Sigmoid colon (tissue), 7 donors: ENCODE results near the gene HS6ST2. TPM values are rescaled to one million over a fixed set of nuclear protein-coding genes. Genes with fewer than 3 reads are reported as not detected.

ENCODE experiments used
- DNase-seq: peaks from one replicate; pipeline ENCODE4 v3.0.0-alpha.2; 2019
- H3K27ac ChIP-seq, 4 donors: fragments of 200-600 bp; sonication (generic); one replicate each; pipeline ENCODE4 v1.5.1; 2016 to 2019; ENCODE audit warnings: mild to moderate bottlenecking in 1 of 4
- H3K27me3 ChIP-seq, 3 donors: fragments of 200-600 bp; sonication (generic); one replicate each; pipeline ENCODE4 v1.5.1; 2019; ENCODE audit warnings: mild to moderate bottlenecking in 1 of 3
- H3K36me3 ChIP-seq, 4 donors: fragments of 200-600 bp; sonication (generic); one replicate each; pipeline ENCODE4 v1.5.1; 2016 to 2019
- H3K4me1 ChIP-seq, 4 donors: fragments of 200-600 bp; sonication (generic); one replicate each; pipeline ENCODE4 v1.5.1; 2017 to 2019
- H3K4me3 ChIP-seq, 4 donors: fragments of 200-600 bp; sonication (generic); one replicate each; pipeline ENCODE4 v1.5.1; 2017 to 2019; ENCODE audit warnings: mild to moderate bottlenecking in 2 of 4, moderate library complexity in 1 of 4
- H3K9me3 ChIP-seq, 4 donors: fragments of 200-600 bp in 3 of 4; sonication (generic) in 3 of 4; one replicate each; pipeline versions ENCODE4 v1.5.1 to v1.6.1; 2013 to 2019
- EP300 ChIP-seq, 4 donors: sonication (generic); formaldehyde crosslinking; IDR thresholded peaks; one replicate each; pipeline ENCODE4 v1.6.1; 2017; ENCODE audit warnings: antibody characterized with exemption in 4 of 4
- POLR2A ChIP-seq, 2 donors: fragments of 450-650 bp; IDR thresholded peaks; one replicate each; pipeline ENCODE4 v1.6.1; 2016; ENCODE audit warnings: antibody characterized with exemption in 2 of 2, mild to moderate bottlenecking in 2 of 2, moderate library complexity in 2 of 2
- POLR2AphosphoS5 ChIP-seq, 4 donors: sonication (generic); formaldehyde crosslinking; IDR thresholded peaks; one replicate each; pipeline ENCODE4 v1.6.1; 2017; ENCODE audit warnings: antibody characterized with exemption in 4 of 4
- WGBS, 2 donors: extraction: QIAGEN DNeasy Blood & Tissue Kit; methylation state at CpG; one replicate each; pipeline ENCODE4 v1.1.7; 2013; 5-methylcytosine and 5-hydroxymethylcytosine counted together
- intact Hi-C: fragments of 100-400 bp; cut with DNase I; formaldehyde crosslinking; loops from one replicate; pipeline ENCODE4 v1.15.1; 2023
- polyA plus RNA-seq, 3 donors: library from polyadenylated mRNA; stranded (reverse); fragments of 200-250 nt; gene quantifications; one replicate each; pipeline ENCODE4 v1.2.3, GENCODE V29; 2013
- total RNA-seq, 4 donors: library from RNA; depleted of rRNA; stranded (reverse); fragments of >200 nt; gene quantifications; one replicate each; pipeline ENCODE4 v1.1.0, GENCODE V29; 2016
- TF ChIP-seq, protein P1 (sequence below), 4 experiments: fragments of 450-650 bp in 3 of 4; fragments of 200-600 bp in 1 of 4; IDR thresholded peaks; one replicate each; pipeline ENCODE4 v1.5.1; 2016 to 2019; ENCODE audit warnings: antibody characterized with exemption in 4 of 4, mild to moderate bottlenecking in 3 of 4, moderate library complexity in 2 of 4
- donor health status: healthy with polysubstance abuse.
- donor health status: Bipolar disorder and iron deficiency.
- donor health status: healthy.

Gene HS6ST2
- total and polyA plus RNA-seq, 7 donors: under 0.01 to 0.82 (median 0.27) TPM; not detected in 1

DNA sequence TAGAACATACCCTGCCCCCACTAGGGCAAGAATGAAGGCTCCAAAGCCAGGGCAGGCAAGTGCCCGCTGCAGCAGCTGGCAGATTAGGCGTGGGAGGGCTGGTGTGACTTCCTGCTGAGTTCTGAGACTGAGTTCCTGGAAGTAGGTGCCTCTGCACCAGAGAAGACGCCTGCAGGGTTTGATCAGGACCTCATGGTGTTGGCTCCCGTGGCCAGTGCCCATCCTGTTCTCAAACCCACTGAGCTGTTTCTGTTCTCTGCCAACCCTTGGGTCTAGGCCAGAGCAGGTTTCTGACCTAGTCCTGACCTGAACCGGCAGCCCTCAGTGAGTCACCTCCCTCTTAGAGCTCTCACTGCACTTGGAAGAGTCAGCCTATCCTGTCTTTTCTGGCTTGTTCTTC, 220.7 kb downstream of the HS6ST2 start:
- no peak for TF ChIP-seq EP300 (IDR thresholded peaks at IDR 0.05)
- TF ChIP-seq POLR2A (IDR thresholded peaks at IDR 0.05): no peak
- TF ChIP-seq, protein P1, sequence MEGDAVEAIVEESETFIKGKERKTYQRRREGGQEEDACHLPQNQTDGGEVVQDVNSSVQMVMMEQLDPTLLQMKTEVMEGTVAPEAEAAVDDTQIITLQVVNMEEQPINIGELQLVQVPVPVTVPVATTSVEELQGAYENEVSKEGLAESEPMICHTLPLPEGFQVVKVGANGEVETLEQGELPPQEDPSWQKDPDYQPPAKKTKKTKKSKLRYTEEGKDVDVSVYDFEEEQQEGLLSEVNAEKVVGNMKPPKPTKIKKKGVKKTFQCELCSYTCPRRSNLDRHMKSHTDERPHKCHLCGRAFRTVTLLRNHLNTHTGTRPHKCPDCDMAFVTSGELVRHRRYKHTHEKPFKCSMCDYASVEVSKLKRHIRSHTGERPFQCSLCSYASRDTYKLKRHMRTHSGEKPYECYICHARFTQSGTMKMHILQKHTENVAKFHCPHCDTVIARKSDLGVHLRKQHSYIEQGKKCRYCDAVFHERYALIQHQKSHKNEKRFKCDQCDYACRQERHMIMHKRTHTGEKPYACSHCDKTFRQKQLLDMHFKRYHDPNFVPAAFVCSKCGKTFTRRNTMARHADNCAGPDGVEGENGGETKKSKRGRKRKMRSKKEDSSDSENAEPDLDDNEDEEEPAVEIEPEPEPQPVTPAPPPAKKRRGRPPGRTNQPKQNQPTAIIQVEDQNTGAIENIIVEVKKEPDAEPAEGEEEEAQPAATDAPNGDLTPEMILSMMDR (IDR thresholded peaks at IDR 0.05): no peak
- TF ChIP-seq POLR2AphosphoS5 (IDR thresholded peaks at IDR 0.05): no peak
- H3K4me3 ChIP-seq: no peak overlapping the region
- no peak for DNase-seq
- H3K27me3 ChIP-seq: no peaks in the 10 kb centered on the region
- H3K9me3 ChIP-seq: no peaks in the 10 kb centered on the region
- WGBS, 2 donors: 29 to 57% methylated on average over 5 of the region's 5 CpGs
- no peaks in the 10 kb centered on the region for H3K36me3 ChIP-seq
- intact Hi-C loops: no loop called here
- no peak overlapping the region for H3K27ac ChIP-seq
- H3K4me1 ChIP-seq: no peaks in the 10 kb centered on the region

DNA sequence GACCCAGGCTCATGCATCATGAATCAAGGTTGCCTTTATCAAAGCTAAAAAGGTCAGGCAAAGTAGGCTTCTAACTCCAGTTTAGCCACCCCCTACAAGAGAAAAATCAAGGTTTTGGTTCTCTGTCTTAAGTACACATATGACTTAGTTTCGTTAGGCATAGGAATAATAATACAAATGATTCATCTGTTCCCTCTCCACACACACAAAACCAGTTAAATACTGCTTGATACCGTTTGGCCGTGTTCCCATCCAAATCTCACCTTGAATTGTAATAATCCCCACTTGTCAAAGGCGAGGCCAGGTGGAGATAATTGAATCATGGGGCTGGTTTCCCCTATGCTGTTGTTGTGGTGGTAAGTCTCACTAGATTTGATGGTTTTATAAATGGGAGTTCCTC, 226.2 kb downstream of the HS6ST2 start:
- Histone ChIP-seq H3K27ac (no peak overlapping the region), H3K27me3 (no peaks in the 10 kb centered on the region), H3K36me3 (no peaks in the 10 kb centered on the region), H3K4me3 (no peak overlapping the region), H3K4me1 (no peaks in the 10 kb centered on the region), H3K9me3 (no peaks in the 10 kb centered on the region)
- WGBS, 2 donors: 80 to 85% methylated on average over 4 of the region's 4 CpGs
- no peak for DNase-seq
- TF ChIP-seq EP300 (IDR thresholded peaks at IDR 0.05) (no peak), POLR2AphosphoS5 (IDR thresholded peaks at IDR 0.05) (no peak)
- TF ChIP-seq, protein P1 (IDR thresholded peaks at IDR 0.05): no peak
- intact Hi-C loops: no loop called here

GRCh38 chrX:132730726-132731125, 227.7 kb downstream of the HS6ST2 start:
- Histone ChIP-seq H3K36me3 (no peaks in the 10 kb centered on the region), H3K9me3 (no peaks in the 10 kb centered on the region), H3K4me1 (no peaks in the 10 kb centered on the region), H3K27ac (no peak overlapping the region), H3K27me3 (no peaks in the 10 kb centered on the region), H3K4me3 (no peak overlapping the region)
- TF ChIP-seq POLR2A (IDR thresholded peaks at IDR 0.05) (no peak), POLR2AphosphoS5 (IDR thresholded peaks at IDR 0.05) (no peak), EP300 (IDR thresholded peaks at IDR 0.05) (no peak)
- TF ChIP-seq, protein P1 (IDR thresholded peaks at IDR 0.05): no peak
- intact Hi-C loops: no loop called here
- WGBS, 2 donors: 83 to 84% methylated on average over 1 of the region's 1 CpG
- DNase-seq: no peak

DNA sequence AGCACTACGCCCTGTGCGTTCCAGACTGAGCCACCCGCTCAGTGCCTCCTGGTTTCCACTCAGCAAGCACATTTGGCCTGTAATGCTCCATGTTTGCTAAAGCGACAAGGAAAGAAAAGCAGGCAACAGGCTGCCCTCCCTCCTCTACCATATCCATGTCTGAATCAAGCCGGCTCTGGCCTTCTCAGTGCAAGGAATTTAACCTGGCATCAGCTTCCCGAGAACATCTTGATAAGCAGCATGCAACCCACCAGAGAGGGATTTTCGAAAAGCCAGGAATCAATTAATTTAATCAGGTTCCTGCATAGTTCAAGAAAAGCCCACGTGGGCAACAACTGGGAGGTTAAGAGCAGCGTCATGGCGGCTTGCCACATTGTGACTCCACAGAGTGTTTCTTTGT, 228.2 kb downstream of the HS6ST2 start:
- Histone ChIP-seq H3K9me3 (no peaks in the 10 kb centered on the region), H3K36me3 (no peaks in the 10 kb centered on the region), H3K4me3 (no peak overlapping the region), H3K4me1 (no peaks in the 10 kb centered on the region), H3K27me3 (no peaks in the 10 kb centered on the region), H3K27ac (no peak overlapping the region)
- TF ChIP-seq EP300 (IDR thresholded peaks at IDR 0.05) (no peak), POLR2A (IDR thresholded peaks at IDR 0.05) (no peak), POLR2AphosphoS5 (IDR thresholded peaks at IDR 0.05) (no peak)
- TF ChIP-seq, protein P1 (IDR thresholded peaks at IDR 0.05): no peak
- DNase-seq: no peak
- WGBS, 2 donors: 92 to 95% methylated on average over 10 of the region's 10 CpGs
- intact Hi-C loops: no loop called here

DNA sequence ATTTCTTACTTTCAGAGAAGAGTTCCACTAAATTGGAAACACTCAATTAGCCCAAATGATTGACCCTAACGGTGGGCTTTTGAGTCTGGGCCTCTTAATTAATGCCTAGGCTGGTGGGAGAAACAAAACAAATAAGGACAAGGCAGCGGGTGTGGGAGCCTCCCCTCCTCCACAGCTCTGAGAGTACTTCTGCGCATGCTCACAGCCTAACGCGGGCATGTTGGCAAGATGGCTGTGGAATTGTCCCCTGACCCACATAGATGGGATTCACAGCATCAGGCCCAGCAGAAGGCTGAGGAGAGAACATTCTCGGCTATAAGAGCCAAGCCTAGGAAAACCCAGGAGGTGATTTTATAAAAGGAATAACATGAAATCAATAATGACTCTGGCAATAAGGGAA, 230.1 kb downstream of the HS6ST2 start:
- 86 to 89% methylated on average over 6 of the region's 6 CpGs for WGBS, 2 donors
- H3K4me3 ChIP-seq: no peak overlapping the region
- no peaks in the 10 kb centered on the region for H3K36me3 ChIP-seq
- no peak for TF ChIP-seq POLR2AphosphoS5 (IDR thresholded peaks at IDR 0.05)
- no peak for TF ChIP-seq EP300 (IDR thresholded peaks at IDR 0.05)
- TF ChIP-seq, protein P1 (IDR thresholded peaks at IDR 0.05): no peak
- TF ChIP-seq POLR2A (IDR thresholded peaks at IDR 0.05): no peak
- H3K4me1 ChIP-seq: no peaks in the 10 kb centered on the region
- no peaks in the 10 kb centered on the region for H3K27me3 ChIP-seq
- H3K27ac ChIP-seq: no peak overlapping the region
- no peak for DNase-seq
- intact Hi-C loops: no loop called here
- H3K9me3 ChIP-seq: no peaks in the 10 kb centered on the region
